GM21786 (cell line): ENCODE results near the gene GPR139.

Source experiments
- ATAC-seq: cut with Tn5 transposase; IDR thresholded peaks from one replicate; pipeline ENCODE4 v1.9.1; 2021; ENCODE audit not compliant: unreplicated experiment

GPR139 gene

DNA sequence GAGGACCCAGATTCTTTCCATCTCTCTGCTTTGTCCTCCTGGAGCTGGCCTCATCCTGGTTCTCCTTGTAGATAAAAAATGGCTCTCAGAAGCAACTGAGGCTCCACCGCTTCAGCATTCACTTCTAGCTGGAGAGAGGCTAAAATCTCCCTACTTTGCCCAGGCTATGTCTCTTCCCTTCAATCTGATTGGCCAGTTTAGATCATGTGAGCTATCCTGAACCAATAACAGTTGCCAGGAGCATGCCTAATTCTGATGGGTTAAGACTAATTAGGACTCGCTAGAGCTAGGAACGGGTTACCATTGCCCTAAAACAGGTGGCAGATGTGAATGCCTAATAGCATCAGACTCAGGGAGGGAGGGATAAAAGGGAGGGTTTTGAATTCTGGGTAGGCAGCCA, 89.6 kb downstream of the GPR139 start:
- no peak for ATAC-seq
